ENCODE data around the gene JAM2. TPM values are rescaled to one million over a fixed set of nuclear protein-coding genes. Genes with fewer than 3 reads are reported as not detected.

The JAM2 gene
- total RNA-seq, 4 donors from 2014 or later, result 0.38 to 10.5 (median 2.5) TPM

GRCh38 chr21:25647647-25648046, 8.6 kb downstream of the JAM2 start:
- H3K4me3 ChIP-seq, result no peak overlapping the region
- intact Hi-C loops (cut with DNase I), result no loop called here

GRCh38 chr21:25649146-25649545, 10.1 kb downstream of the JAM2 start:
- Histone ChIP-seq H3K27ac (no peak overlapping the region), H3K27me3 (no peaks in the 10 kb centered on the region), H3K9me3 (no peaks in the 10 kb centered on the region), H3K36me3 (no peaks in the 10 kb centered on the region), H3K4me1 (no peaks in the 10 kb centered on the region), H3K4me3 (no peak overlapping the region)
- TF ChIP-seq, protein P1, sequence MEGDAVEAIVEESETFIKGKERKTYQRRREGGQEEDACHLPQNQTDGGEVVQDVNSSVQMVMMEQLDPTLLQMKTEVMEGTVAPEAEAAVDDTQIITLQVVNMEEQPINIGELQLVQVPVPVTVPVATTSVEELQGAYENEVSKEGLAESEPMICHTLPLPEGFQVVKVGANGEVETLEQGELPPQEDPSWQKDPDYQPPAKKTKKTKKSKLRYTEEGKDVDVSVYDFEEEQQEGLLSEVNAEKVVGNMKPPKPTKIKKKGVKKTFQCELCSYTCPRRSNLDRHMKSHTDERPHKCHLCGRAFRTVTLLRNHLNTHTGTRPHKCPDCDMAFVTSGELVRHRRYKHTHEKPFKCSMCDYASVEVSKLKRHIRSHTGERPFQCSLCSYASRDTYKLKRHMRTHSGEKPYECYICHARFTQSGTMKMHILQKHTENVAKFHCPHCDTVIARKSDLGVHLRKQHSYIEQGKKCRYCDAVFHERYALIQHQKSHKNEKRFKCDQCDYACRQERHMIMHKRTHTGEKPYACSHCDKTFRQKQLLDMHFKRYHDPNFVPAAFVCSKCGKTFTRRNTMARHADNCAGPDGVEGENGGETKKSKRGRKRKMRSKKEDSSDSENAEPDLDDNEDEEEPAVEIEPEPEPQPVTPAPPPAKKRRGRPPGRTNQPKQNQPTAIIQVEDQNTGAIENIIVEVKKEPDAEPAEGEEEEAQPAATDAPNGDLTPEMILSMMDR (IDR thresholded peaks at IDR 0.05), result no peak
- no peak for TF ChIP-seq POLR2A (IDR thresholded peaks at IDR 0.05)
- intact Hi-C loops (cut with DNase I), result no loop called here
- DNase-seq, result no peak
- WGBS, 2 donors, result 68 to 71% methylated on average over 7 of the region's 7 CpGs

More at GRCh38 chr21:25647647-25648046, 8.6 kb downstream of the JAM2 start:
- no peaks in the 10 kb centered on the region for H3K4me1 ChIP-seq
- no peaks in the 10 kb centered on the region for H3K9me3 ChIP-seq
- WGBS, 2 donors, result 41 to 42% methylated on average over 5 of the region's 5 CpGs
- no peak overlapping the region for H3K27ac ChIP-seq
- H3K36me3 ChIP-seq, result no peaks in the 10 kb centered on the region
- TF ChIP-seq POLR2A (IDR thresholded peaks at IDR 0.05), result no peak
- TF ChIP-seq, protein P1 (IDR thresholded peaks at IDR 0.05), result no peak
- DNase-seq, result no peak
- no peaks in the 10 kb centered on the region for H3K27me3 ChIP-seq

DNA sequence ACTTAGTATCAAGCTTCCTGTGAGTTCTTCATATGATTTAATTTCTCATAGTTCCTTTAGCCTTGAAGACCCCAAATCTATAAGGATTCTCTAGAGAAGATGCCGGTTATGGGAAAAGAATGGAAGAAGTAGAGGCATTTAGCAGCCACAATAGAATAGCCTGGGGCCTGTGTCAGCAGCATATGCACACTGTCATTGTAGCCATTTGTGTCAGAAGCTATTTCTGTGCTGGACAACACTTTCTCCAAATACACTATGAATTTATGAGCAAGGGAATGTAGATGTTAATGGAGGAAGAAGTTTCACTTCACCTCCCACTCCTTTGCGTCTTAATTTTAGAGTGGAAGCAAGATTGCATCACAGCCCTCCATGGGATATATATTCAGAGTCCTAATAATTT, 17.4 kb downstream of the JAM2 start:
- DNase-seq, result no peak
- intact Hi-C loops (cut with DNase I), result no loop called here
- 82 to 97% methylated on average over 2 of the region's 2 CpGs for WGBS, 2 donors
- Histone ChIP-seq H3K4me1 (no peaks in the 10 kb centered on the region), H3K27ac (no peak overlapping the region), H3K9me3 (no peaks in the 10 kb centered on the region), H3K4me3 (no peak overlapping the region), H3K27me3 (no peaks in the 10 kb centered on the region), H3K36me3 (no peaks in the 10 kb centered on the region)
- no peak for TF ChIP-seq POLR2A (IDR thresholded peaks at IDR 0.05)
- TF ChIP-seq, protein P1 (IDR thresholded peaks at IDR 0.05), result no peak

DNA sequence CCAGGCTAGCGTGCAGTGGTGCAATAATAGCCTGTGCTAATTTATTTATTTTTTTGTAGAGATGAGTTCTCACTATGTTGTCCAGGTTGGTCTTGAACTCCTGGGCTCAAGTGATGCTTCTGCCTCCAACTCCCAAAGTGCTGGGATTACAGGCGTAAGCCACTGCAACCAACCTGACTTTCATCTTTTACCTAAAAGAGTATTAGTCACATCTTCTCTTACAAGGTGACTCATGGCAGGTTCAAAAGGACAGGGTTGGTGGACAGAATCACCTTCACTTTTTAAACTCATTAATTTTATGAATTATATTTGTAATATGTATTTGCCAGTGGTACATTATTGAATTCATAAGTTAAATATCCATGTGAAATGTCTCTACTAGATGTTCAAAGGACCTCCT, 18.1 kb downstream of the JAM2 start:
- DNase-seq, result no peak
- TF ChIP-seq POLR2A (IDR thresholded peaks at IDR 0.05), result no peak
- TF ChIP-seq, protein P1 (IDR thresholded peaks at IDR 0.05), result no peak
- Histone ChIP-seq H3K4me1 (no peaks in the 10 kb centered on the region), H3K27ac (no peak overlapping the region), H3K4me3 (no peak overlapping the region), H3K9me3 (no peaks in the 10 kb centered on the region), H3K27me3 (no peaks in the 10 kb centered on the region), H3K36me3 (no peaks in the 10 kb centered on the region)
- intact Hi-C loops (cut with DNase I), result no loop called here
- WGBS, 2 donors, result 80 to 81% methylated on average over 2 of the region's 2 CpGs

DNA sequence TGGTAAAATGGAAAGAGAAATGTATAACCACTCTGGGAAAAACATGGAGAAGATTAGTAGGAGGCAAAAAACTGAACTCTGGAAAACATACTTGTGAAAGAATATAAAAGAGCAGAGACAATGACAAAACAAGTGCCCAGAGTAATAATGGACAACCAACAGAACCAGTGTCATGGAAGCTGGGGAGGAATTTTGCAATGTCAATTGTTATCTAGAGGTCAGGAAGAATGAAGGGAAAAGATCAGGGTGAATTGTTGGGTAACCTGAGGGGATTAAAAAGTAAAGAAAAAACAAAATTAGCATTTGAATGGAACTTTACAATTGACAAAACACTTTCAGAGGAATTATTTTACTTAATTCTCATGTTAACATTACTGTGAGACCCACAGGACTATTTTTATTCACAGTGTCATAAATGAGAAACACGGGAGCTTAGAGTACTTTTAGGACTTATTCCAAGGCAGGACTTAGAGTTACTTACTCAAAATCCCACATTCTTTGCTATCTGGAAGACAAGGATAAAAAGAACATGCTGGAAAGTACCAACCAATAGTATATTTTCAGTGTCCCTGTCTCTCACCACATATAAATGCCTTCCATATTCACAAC, 19.5 kb downstream of the JAM2 start:
- no peaks in the 10 kb centered on the region for H3K27me3 ChIP-seq
- no peak for DNase-seq
- TF ChIP-seq, protein P1 (IDR thresholded peaks at IDR 0.05), result no peak
- TF ChIP-seq POLR2A (IDR thresholded peaks at IDR 0.05), result no peak
- H3K4me3 ChIP-seq, result no peak overlapping the region
- H3K27ac ChIP-seq, result no peak overlapping the region
- H3K4me1 ChIP-seq, result no peaks in the 10 kb centered on the region
- no peaks in the 10 kb centered on the region for H3K36me3 ChIP-seq
- intact Hi-C loops (cut with DNase I), result no loop called here
- 18 to 26% methylated on average over 1 of the region's 1 CpG for WGBS, 2 donors
- no peaks in the 10 kb centered on the region for H3K9me3 ChIP-seq
